Epithelial cell of prostate (primary cell): Measurements from ENCODE around the gene CD40.

Experiments used
- DNase-seq: peaks from one replicate; pipeline ENCODE4 v3.0.0-alpha.2; 2011; ENCODE audit warnings: low read depth, low spot score
- H3K27ac ChIP-seq: fragments of 450-650 bp; 2 replicates; pipeline ENCODE4 v1.5.1; 2017; ENCODE audit warnings: mild to moderate bottlenecking

Gene CD40

DNA sequence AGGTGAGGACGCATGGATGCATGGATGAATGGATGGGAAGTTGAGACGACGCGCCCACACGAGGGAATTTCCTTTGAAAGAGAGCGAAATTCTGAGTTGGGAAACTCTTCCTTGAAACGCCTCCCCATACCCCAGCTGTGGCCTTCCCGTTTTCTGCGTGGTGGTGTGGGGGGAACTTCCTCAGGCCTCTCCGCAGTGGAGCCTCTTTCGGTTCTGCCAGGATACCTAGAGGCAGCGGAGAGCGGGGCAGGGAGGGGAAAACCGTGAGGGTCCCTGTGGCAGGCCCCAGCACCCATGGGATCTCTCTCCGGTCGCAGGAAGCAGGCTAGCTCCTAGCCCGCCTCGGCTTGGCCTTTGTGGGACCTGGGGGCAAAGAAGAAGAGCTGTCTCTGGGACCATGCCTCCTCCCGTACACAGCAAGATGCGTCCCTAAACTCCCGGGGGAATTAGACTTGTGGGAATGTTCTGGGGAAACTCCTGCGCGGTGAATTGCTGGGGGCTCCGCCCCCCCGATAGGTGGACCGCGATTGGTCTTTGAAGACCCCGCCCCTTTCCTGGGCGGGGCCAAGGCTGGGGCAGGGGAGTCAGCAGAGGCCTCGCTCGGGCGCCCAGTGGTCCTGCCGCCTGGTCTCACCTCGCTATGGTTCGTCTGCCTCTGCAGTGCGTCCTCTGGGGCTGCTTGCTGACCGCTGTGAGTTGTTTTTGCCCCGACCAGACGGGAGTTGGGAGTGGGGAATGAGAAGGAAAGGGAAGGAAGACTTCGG is at the start of gene CD40:
CD40 (plus strand) TSS at position 611 of the 764 bp plus-strand sequence; CDS start at position 641, 30 bp downstream.
- H3K27ac ChIP-seq, result no peak within 1 kb of the TSS

GRCh38 chr20:46070215-46070900 is 47.8 kb upstream of the CD40 start:
- no peak overlapping the region for H3K27ac ChIP-seq
- DNase-seq, result no peak

More for the DNA sequence above, at the start of gene CD40:
- DNase-seq, result no peak

DNA sequence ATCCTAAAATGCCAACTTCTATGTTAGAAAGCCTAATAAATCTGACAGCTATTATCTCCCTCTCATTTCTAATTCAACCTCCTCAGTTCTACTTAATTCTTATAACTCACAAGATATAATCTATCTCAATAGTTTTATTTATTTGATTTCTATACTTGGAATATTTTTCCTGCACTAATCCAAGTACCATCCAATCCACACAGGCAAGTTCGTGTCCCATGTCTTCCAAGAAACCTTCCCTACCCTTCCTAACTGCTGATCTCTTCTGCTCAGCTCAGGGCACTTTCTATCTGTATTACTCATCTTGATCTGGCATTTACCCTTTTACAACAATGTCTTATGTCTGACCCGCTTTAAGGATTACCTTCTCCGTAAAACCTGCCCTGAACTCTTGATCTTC is 46.5 kb upstream of the CD40 start:
- H3K27ac ChIP-seq, result no peak overlapping the region
- no peak for DNase-seq

GRCh38 chr20:46073024-46073423 is 45.1 kb upstream of the CD40 start:
- no peak overlapping the region for H3K27ac ChIP-seq
- DNase-seq, result no peak

DNA sequence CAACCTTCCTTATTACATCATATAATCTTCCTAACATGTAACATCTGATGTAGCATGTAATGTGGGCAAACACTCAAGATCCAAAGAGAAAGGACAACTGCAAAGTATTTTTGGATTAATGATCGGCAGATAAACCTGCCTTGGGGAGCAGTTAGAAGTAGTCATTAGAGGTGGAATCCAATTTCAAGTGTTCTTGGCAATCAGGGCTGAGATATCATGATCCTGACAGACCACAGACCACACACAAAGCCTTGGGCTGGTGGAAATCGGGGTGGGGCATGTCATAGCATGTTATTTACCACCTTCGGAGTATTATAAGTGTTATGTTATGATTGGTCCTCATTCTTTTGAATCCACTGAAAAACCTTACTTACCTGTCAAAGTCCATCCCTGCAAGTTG is 44.7 kb upstream of the CD40 start:
- H3K27ac ChIP-seq, result no peak overlapping the region

GRCh38 chr20:46074006-46074405 is 44.1 kb upstream of the CD40 start:
- H3K27ac ChIP-seq, result no peak overlapping the region
- DNase-seq, result no peak

More for the DNA sequence above, 44.7 kb upstream of the CD40 start:
- DNase-seq, result peak; percentile 8

DNA sequence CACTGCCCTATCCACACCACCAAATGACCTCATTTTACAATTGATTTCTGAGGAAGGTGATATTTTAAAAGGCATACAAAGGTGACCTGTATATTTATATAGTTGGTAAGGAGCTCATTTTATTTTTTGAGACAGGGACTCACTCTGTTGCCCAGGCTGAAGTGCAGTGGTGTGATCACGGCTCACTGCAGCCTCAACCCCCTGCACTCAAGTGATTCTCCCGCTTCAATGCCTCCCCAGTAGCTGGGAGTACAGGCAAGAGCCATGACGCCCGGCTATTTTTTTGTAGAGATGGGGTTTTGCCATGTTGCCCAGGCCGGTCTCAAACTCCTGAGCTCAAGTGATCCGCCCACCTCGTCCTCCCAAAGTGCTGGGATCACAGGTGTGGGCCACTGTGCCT is 41.3 kb upstream of the CD40 start:
- H3K27ac ChIP-seq, result no peak overlapping the region
- DNase-seq, result no peak

DNA sequence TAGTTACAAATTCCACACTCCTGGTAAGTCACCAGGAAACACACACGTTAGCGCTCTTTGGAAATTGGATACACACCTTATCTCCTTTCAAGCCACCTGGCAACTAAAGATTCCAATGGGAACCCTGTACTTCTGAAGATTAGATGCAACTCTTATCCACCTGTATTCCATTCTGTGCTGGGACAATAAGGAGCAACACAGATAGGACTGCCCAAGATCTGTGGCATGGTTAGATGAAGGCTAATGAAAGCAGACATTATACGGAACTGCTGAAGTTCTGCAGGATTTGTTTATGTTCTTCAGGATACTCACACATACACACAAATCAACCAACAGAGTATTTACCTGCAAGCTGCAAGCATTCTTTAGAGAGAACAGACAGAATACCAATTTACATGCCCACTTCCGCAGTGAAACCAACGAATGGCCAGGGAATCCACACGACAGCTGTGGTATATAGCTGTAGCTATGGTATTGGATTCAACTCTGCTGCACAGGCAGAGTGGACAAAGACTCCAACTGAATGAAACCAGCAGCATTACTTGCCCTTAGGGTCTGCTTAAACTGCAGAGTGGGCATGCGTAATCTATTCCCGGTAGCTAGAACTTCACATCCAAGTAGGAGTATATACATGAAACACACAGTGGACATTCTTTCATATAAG is 40.3 kb upstream of the CD40 start:
- no peak overlapping the region for H3K27ac ChIP-seq
- no peak for DNase-seq

- DNase-seq, result no peak
- H3K27ac ChIP-seq, result no peak overlapping the region
Measured at GRCh38 chr20:46078954-46079353, 39.2 kb upstream of the CD40 start.

- H3K27ac ChIP-seq, result no peak overlapping the region
- no peak for DNase-seq
Measured at GRCh38 chr20:46081074-46081473, 37.0 kb upstream of the CD40 start.

GRCh38 chr20:46083101-46083500 is 35.0 kb upstream of the CD40 start:
- H3K27ac ChIP-seq, result no peak overlapping the region
- no peak for DNase-seq

DNA sequence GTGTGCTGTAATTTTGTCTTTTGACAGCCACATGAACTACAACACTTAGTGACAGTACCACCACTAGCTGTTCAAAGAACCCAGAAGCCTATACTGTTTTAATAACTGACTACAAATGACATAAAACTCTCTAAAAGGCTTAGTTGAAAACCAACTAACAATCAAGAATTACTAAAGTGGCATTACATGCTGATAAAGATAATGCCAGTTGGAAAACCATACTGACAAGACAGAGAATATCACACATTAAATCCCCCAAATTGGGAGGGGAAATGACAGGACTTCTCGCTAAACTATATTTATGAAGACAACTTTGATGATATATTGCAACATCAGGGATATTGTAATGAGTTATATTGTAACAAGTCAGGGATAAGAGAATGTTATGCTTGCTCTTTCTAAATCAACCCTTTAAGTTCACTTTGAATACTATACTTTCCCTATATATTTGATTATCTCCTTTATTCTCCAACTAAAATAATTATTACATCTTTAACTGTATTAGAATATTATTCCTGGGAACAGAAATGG is 34.5 kb upstream of the CD40 start:
- no peak overlapping the region for H3K27ac ChIP-seq

DNA sequence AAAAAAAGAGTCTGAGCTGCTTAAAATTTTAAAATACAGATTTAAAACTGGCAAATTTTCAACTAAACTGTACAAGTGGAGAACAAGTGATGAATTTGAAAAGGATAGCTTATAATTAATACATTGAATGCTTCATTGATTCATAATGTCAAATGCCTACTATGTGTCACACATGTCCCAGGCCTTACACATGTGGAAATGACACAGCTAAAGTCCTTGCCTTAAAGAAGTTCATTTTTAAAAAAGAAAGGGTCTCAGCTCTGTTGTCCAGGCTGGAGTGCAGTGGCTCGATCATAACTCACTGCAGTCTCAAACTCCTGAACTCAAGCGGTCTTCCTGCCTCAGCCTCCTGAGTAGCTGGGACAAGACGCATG is 33.3 kb upstream of the CD40 start:
- DNase-seq, result no peak

More for the DNA sequence above, 34.5 kb upstream of the CD40 start:
- no peak for DNase-seq

DNA sequence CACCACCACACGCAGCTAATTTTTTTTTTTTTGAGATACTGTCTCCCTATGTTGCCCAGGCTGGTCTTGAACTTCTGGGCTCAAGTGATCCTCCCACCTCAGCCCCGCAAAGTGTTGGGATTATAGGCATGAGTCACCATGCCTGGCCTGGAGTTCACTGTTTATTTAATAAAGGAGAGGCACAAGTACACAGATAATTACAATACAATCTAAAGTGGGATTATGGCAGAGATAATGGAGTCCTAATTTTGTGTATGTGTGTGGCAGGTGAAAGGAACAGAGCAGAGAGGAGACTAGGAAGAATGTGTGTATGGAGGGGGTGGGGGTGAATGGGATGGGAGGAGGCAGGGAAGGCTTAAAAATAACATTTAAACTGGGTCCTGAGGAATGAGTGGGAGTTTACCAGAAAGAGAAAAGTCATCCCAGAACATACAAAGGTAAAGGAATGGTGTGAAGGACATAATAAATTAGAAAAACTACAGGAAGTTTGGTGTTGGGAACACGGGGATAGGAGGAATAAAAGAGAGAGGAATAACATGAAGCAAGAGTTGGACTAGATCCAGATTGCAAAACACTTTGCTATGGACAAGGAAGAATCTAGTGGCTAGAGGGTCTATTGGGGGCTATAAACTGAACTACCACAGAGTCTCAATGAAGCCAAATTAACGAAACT is 32.8 kb upstream of the CD40 start:
- no peak overlapping the region for H3K27ac ChIP-seq
- no peak for DNase-seq

More for the DNA sequence above, 33.3 kb upstream of the CD40 start:
- no peak overlapping the region for H3K27ac ChIP-seq

DNA sequence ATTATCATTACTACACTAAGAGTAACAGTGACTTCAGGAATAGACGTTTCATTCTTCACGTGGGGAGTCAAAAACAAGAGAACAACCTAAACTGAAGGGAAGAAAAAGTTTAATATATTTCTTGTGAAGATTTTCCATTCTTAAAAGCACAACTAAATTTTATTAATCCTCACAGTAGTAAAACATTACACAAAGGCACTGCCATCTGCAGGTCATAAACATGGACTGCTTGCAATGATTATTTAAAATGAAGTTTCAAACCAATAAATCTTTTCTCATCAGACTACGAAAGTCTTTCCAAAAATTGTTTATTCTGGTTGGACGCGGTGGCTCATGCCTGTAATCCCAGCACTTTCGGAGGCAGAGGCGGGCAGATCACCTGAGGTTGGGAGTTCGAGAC is 31.0 kb upstream of the CD40 start:
- no peak for DNase-seq
- H3K27ac ChIP-seq, result no peak overlapping the region

DNA sequence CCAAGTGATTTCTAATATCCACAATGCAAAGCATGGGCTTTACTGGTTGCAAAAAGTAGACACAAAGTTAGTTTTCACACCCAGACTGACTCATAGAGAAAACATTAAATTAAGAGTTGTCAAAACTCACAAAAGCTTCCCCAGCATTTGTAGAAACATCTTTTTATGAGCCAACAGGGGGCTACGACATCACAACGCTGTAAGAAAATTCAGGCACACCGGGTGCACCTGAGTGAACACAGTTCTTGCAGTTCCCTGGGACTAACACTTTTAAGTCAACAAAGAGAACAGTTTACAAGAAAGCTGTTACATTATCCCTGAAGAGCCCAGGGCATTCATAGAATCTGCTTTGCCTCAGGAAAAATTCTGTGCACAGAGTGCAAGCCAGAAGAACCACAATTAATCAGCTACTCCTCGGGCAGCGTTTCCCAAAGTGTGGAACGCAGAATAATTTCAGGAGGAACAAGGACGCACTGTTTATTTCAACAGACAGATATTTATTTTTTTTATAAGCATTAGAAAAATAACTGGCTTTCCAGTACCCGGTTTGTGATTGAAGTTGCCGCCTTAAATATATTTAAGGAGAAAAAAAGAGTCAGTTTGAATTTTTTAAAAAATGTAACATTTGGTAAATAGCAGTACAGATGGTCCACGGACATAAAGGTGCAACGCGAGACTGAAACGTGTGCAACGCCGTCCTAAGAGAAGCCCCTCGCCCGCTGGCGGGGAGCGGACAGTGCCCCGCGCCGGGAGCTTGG is 29.5 kb upstream of the CD40 start:
- H3K27ac ChIP-seq, result peak overlapping the region; percentile 87
- no peak for DNase-seq

- peak overlapping the region; percentile 87 for H3K27ac ChIP-seq
- no peak for DNase-seq
Measured at GRCh38 chr20:46089167-46089416, 29.0 kb upstream of the CD40 start.

DNA sequence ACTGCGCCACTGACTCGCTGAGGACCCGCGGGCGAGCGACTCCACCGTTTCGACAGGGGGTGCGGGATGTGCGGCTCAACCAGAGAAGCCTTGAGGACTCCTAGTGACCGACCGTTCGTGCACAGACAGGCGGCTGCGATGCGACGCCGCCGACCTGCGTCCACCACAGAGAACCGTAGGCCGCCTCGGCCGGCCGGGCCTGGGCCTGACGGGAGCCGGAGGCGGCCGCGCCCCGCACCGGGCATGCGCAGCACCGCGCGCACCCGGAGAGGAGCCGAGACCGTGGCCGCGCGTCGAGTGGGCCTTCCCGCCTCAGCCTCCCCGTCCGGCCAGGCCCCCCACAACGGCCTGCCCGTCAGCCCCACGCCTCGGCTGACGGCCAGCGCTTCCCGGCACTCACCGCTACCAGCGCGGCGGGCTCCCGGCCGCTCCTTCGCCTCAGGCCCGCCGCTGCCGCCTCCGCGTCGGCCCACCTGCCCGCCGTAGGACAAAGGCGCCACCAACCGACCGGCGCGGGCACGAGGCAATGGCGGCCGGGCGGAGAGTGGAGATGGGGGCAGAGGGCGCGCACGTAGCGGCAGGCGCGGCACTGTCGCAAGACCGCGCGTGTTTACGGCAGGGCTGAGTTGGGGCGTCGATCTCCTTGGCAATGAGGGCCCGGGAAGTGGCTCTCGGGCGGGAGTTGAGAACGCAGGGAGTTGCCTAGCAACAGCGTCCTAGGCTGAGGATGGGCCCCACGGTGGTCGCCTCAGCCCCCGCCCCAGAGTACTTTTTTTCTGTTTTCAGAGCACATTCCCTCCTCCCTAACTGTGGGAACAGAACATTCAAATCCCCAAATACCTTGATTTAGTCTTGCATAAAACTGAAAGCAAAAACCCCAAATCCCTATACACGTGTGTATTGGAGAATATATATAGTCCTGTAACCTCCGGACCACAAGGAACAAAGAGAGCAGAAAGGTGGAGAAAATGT is 28.4 kb upstream of the CD40 start, which contains the start of gene NCOA5:
NCOA5 (minus strand) TSS at position 546 of the 972 bp plus-strand sequence. CDS start 10,538 bp downstream, outside the sequence.
- DNase-seq, result peak; percentile 92
- peak within 1 kb of the TSS; percentile 87 for H3K27ac ChIP-seq
